ENCODE results near the gene TBL3.

DNA sequence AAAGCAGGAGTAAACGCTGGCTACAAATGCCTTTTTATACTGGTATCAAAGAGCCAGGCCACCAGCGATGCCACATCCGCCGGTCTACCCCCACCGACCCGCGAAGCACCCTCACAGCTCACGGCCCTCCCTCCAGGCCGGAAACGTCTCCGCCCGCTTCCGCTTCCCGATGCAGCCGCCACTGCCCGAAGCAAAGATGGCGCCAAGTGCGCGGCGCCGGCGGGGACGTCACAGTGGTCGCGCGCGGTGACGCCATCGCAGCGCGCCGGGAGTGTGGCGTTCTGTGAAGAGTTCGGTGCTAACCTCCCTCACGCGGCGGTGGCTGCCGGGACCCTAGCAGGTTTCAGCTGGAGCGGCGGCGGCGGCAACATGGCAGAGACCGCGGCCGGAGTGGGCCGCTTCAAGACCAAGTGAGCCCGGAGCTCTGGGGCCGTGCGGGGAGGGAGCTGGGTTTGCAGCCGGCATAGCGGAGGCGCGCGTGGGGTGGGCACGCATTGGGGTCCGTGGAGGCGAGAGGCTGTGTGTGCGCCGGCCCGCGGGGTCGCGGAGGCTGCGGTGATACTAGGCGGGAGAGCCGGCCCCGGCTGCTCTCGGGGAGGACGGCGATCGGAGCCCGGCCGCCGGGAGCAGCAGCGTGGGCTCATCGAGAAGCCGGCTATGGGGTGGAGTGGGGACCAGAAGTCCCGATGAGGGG lies at the start of gene TBL3:
- TF ChIP-seq, protein P1, sequence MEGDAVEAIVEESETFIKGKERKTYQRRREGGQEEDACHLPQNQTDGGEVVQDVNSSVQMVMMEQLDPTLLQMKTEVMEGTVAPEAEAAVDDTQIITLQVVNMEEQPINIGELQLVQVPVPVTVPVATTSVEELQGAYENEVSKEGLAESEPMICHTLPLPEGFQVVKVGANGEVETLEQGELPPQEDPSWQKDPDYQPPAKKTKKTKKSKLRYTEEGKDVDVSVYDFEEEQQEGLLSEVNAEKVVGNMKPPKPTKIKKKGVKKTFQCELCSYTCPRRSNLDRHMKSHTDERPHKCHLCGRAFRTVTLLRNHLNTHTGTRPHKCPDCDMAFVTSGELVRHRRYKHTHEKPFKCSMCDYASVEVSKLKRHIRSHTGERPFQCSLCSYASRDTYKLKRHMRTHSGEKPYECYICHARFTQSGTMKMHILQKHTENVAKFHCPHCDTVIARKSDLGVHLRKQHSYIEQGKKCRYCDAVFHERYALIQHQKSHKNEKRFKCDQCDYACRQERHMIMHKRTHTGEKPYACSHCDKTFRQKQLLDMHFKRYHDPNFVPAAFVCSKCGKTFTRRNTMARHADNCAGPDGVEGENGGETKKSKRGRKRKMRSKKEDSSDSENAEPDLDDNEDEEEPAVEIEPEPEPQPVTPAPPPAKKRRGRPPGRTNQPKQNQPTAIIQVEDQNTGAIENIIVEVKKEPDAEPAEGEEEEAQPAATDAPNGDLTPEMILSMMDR (IDR thresholded peaks at IDR 0.05) = no peak
- TF ChIP-seq ZFX (IDR thresholded peaks at IDR 0.05; ENCODE audit: borderline replicate concordance) = no peak
